Right lobe of liver (tissue), 4 donors: Measurements from ENCODE around the gene NBAS.

ENCODE experiments used
- CTCF ChIP-seq, 4 donors: fragments of 200-600 bp in 3 of 4; fragments of 450-650 bp in 1 of 4; IDR thresholded peaks; one replicate each; pipeline versions ENCODE4 v1.5.1 to v1.8.0; 2016 to 2022; ENCODE audit warnings: antibody characterized with exemption in 4 of 4, mild to moderate bottlenecking in 2 of 4
- POLR2A ChIP-seq: fragments of 450-650 bp; IDR thresholded peaks from one replicate; pipeline ENCODE4 v1.6.1; 2017; ENCODE audit warnings: antibody characterized with exemption, mild to moderate bottlenecking
- donor health status: DM: no; HTN: no; CAD: no.
- donor health status: DM: no; HTN: no; CAD: no.
- donor health status: DM: no; HTN: yes; CAD: no.

GRCh38 chr2:15399241-15399640, 161.9 kb downstream of the NBAS start:
- TF ChIP-seq CTCF (IDR thresholded peaks at IDR 0.05): no peak
- no peak for TF ChIP-seq POLR2A
